Osteoblast (primary cell): ENCODE measurements around the gene STK33. TPM values are rescaled to one million over a fixed set of nuclear protein-coding genes. Genes with fewer than 3 reads are reported as not detected.

ENCODE experiments used
- DNase-seq: peaks from one replicate; pipeline ENCODE4 v3.0.0; 2011; ENCODE audit warnings: low spot score, mixed read lengths; ENCODE audit not compliant: insufficient read length; ENCODE audit errors: missing footprints
- H2AFZ ChIP-seq: 2 replicates; pipeline ENCODE4 v1.6.0; 2011; ENCODE audit warnings: mild to moderate bottlenecking, low read length
- H3K27ac ChIP-seq: 2 replicates; pipeline ENCODE4 v1.5.1; 2011; ENCODE audit warnings: mild to moderate bottlenecking, low read depth, low read length, moderate library complexity
- H3K27me3 ChIP-seq: 2 replicates; pipeline ENCODE4 v1.6.0; 2012; ENCODE audit warnings: mild to moderate bottlenecking, control low read depth, inconsistent platforms, low read length, moderate library complexity; ENCODE audit not compliant: insufficient read depth
- H3K36me3 ChIP-seq: 2 replicates; pipeline ENCODE4 v1.5.1; 2011; ENCODE audit warnings: mild to moderate bottlenecking, low read length, control low read depth, moderate library complexity; ENCODE audit not compliant: insufficient read depth
- H3K4me1 ChIP-seq: 2 replicates; pipeline ENCODE4 v1.5.1; 2011; ENCODE audit warnings: mild to moderate bottlenecking, low read length, control low read depth, moderate library complexity; ENCODE audit not compliant: insufficient read depth
- H3K4me2 ChIP-seq: 2 replicates; pipeline ENCODE4 v1.6.0; 2011; ENCODE audit warnings: mild to moderate bottlenecking, low read length; ENCODE audit not compliant: insufficient read depth
- H3K4me3 ChIP-seq: fragments of 200-600 bp; sonication (generic); 3 replicates; pipeline ENCODE4 v1.5.1; 2012; ENCODE audit warnings: mild to moderate bottlenecking, low read length, inconsistent platforms; ENCODE audit not compliant: insufficient read depth
- H3K79me2 ChIP-seq: 2 replicates; pipeline ENCODE4 v1.6.0; 2012; ENCODE audit warnings: mild to moderate bottlenecking, low read length, control low read depth, inconsistent platforms; ENCODE audit not compliant: insufficient read depth
- H3K9me3 ChIP-seq: 2 replicates; pipeline ENCODE4 v1.5.1; 2011; ENCODE audit warnings: low read depth, low read length, control low read depth
- H4K20me1 ChIP-seq: 2 replicates; pipeline ENCODE4 v1.6.0; 2012; ENCODE audit warnings: mild to moderate bottlenecking, low read length, control low read depth; ENCODE audit not compliant: insufficient read depth
- CTCF ChIP-seq: IDR thresholded peaks from 2 replicates; pipeline ENCODE4 v1.5.1; 2011; ENCODE audit warnings: mild to moderate bottlenecking, low read depth, low read length, moderate library complexity; ENCODE audit errors: extremely low read depth
- total RNA-seq: library from RNA; depleted of rRNA; stranded (reverse); fragments of >200 nt; gene quantifications from 2 replicates; pipeline ENCODE4 v1.2.3, GENCODE V29; 2012

Gene STK33
- total RNA-seq, 1 donor = 0.72 TPM

GRCh38 chr11:8369592-8370205 is 224.3 kb downstream of the STK33 start:
- Histone ChIP-seq H3K4me1 (no peaks in the 10 kb centered on the region), H3K4me3 (no peak overlapping the region), H3K9me3 (no peaks in the 10 kb centered on the region), H4K20me1 (no peaks in the 10 kb centered on the region), H3K27me3 (peaks cover 5% of the 10 kb centered on the region), H3K79me2 (no peaks in the 10 kb centered on the region), H3K27ac (no peak overlapping the region), H3K36me3 (no peaks in the 10 kb centered on the region), H2AFZ (no peak overlapping the region), H3K4me2 (no peak overlapping the region)
- DNase-seq = no peak
- TF ChIP-seq CTCF = no peak

DNA sequence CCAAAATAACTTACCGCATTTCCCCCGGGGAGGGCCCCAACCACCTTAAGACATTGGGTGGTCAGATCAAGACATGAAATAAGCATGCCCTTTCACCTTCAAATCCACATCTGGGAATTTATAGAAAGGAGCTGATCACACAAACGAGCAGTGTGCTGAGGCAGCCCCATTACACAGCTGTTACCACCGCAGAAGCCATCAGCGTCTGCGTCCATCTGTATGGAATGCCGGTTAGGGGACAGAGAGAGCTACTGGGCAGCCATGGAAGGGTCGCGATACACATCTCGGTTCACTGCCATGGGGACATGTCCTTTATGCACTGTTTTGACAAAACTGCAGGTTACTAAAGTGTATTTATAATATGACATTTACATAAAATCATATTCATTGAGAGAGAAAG is 225.3 kb downstream of the STK33 start:
- Histone ChIP-seq H3K79me2 (no peaks in the 10 kb centered on the region), H3K27ac (no peak overlapping the region), H3K27me3 (peaks cover 5% of the 10 kb centered on the region), H3K4me2 (no peak overlapping the region), H4K20me1 (no peaks in the 10 kb centered on the region), H2AFZ (no peak overlapping the region), H3K4me1 (no peaks in the 10 kb centered on the region), H3K9me3 (no peaks in the 10 kb centered on the region), H3K36me3 (no peaks in the 10 kb centered on the region), H3K4me3 (no peak overlapping the region)
- TF ChIP-seq CTCF = no peak
- DNase-seq = no peak

DNA sequence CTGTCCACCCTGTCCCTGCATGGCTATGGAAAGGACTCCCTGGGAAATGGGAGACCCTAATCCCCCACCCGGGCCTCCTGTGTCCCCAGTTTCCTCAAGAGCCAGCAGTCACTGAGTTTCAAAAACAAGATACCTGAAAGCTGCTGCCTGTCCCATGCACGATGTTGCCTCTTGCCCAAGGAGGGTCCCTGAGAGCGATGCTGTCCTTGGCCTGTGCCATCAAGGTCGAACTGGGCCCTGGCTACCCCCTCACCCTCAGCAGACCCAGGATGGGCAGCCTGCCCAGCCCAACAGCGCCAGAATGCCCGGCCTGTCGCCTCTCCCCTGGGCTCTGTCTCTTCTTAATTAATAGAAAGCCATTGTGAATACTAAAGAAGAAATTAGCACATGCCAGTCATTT is 225.8 kb downstream of the STK33 start:
- H2AFZ ChIP-seq = no peak overlapping the region

GRCh38 chr11:8366316-8366715 is 227.7 kb downstream of the STK33 start:
- TF ChIP-seq CTCF = no peak
- H3K27ac ChIP-seq = no peak overlapping the region
- H4K20me1 ChIP-seq = no peaks in the 10 kb centered on the region
- H3K4me1 ChIP-seq = no peaks in the 10 kb centered on the region
- no peaks in the 10 kb centered on the region for H3K79me2 ChIP-seq
- no peaks in the 10 kb centered on the region for H3K9me3 ChIP-seq
- H3K4me3 ChIP-seq = no peak overlapping the region
- no peak for DNase-seq
- peaks cover 5% of the 10 kb centered on the region for H3K27me3 ChIP-seq
- no peak overlapping the region for H3K4me2 ChIP-seq
- H2AFZ ChIP-seq = no peak overlapping the region
- no peaks in the 10 kb centered on the region for H3K36me3 ChIP-seq

More for the DNA sequence above, 225.8 kb downstream of the STK33 start:
- H3K27ac ChIP-seq = no peak overlapping the region
- no peak overlapping the region for H3K4me3 ChIP-seq
- no peak for TF ChIP-seq CTCF
- H3K79me2 ChIP-seq = no peaks in the 10 kb centered on the region
- H3K4me2 ChIP-seq = no peak overlapping the region
- no peaks in the 10 kb centered on the region for H3K4me1 ChIP-seq
- no peak for DNase-seq
- no peaks in the 10 kb centered on the region for H3K36me3 ChIP-seq
- H4K20me1 ChIP-seq = no peaks in the 10 kb centered on the region
- H3K27me3 ChIP-seq = peaks cover 5% of the 10 kb centered on the region
- H3K9me3 ChIP-seq = no peaks in the 10 kb centered on the region
